HPDE6-E6E7 (cell line): ENCODE data around the gene GFY.

ENCODE experiments used
- DNase-seq: peaks from one replicate; pipeline ENCODE4 v3.0.0; 2011; ENCODE audit warnings: missing footprints; ENCODE audit errors: extremely low spot score

Gene GFY

DNA sequence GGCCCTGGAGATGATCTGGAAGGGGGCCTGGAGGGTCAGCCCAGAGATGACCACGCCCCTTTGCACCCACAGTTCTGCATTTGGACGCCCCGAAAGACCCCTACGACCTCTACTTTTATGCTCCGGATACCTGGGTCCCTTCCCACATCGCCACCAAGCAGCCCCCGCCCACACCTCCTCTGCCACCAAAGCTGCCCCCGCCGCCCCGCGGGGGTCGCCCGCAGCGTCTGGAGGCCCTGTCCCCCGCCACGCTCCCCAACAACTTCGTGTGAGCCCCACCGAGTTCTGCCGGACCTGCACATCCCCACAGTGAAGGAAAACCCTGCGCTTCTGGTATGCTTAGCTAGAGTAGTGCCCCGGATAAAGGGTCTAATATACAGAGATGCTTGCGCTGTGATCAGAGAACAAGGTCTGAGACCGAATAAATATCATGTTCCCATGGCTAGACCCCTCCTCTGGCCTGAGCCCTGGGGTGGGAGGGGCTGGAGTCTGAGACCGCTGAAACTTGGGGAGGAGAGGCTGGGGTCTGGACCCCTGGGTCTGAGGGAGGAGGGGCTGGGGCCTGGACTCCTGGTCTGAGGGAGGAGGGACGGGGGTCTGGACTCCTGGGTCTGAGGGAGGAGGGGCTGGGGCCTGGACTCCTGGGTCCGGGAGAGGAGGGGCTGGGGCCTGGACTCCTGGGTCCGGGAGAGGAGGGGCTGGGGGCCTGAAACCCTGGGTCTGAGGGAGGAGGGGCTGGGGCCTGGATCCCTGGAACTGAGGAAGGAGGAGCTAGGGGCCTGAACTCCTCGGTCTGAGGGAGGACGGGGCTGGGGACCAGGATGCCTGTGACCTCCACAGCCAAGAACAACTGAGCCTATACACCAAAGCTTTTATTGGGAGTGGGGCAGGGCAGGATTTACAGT, 3.6 kb downstream of the GFY start:
- no peak for DNase-seq

DNA sequence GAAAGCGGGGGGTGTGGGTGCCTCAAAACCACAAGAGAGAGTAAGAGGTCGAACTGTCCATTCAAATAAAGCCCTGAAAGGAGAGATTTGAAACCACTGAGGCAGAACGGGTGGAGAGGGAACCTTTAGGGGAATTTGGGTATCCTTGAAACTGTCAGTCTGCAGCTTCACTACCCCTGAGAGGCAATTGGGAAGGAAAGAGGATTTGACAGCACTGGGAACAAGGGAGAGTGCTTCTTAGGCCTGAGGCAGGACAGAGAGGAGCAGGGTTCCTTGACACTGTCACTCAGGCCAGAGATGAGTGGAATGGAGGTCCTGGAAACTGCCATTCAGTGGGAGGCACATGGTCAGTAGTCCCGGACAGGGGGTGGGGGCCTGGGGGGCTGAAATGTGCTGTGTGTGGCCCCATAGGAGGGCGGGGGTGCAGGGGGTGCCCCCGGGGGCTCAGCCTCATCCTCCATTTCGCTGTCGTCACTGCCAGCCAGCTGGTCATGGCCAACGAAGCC, 5.0 kb downstream of the GFY start:
- no peak for DNase-seq

DNA sequence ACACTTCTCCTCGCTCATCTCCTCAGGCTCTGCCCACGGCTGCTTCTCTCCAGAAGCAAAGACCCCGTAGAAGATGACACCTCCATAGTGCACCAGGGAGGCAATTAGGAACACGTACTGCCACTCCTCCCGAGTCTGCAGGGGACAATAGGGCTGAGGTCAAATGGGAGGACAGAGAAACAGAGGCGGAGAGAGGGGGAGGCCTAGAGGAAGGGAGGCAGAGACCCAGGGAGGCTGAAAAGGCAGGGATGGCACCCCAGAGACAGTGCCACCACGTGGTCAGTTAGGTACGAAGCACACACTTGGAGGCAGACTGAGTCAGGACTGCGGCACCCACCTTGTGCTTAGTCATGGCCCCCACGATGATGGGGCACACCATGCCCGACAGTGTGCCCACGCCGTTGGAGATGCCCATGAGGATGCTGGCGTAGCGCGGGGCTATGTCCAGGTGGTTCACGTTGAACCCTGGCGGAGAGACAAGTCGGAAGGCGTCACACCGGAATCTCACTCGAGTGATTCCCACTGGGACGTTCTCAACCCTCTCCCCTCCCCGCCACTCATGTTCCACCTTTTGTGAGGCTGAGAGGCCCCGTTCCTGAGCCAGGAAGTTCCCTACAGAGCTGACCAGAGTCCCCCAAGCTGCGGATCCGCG, 5.6 kb downstream of the GFY start:
- DNase-seq = no peak

DNA sequence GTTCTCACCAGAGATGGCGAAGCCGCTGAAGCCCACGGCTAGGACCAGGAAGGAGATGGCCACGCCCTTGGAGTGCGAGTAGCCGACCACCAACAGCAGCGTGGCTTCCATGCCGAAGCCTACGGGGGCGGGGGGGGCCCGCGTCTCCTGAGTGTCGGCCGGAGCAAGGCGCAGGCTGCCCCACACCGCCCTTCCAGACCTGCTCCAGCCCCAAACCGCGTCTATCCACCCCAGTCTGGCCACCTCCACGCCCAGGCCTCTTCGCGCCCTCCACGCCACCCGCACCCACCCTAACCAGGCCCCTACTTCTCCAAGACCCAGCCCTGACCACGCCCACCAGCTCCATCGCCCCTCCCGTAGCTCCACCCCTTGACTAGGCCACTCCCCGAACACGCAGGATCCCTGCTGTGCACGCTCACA, 6.2 kb downstream of the GFY start:
- no peak for DNase-seq

DNA sequence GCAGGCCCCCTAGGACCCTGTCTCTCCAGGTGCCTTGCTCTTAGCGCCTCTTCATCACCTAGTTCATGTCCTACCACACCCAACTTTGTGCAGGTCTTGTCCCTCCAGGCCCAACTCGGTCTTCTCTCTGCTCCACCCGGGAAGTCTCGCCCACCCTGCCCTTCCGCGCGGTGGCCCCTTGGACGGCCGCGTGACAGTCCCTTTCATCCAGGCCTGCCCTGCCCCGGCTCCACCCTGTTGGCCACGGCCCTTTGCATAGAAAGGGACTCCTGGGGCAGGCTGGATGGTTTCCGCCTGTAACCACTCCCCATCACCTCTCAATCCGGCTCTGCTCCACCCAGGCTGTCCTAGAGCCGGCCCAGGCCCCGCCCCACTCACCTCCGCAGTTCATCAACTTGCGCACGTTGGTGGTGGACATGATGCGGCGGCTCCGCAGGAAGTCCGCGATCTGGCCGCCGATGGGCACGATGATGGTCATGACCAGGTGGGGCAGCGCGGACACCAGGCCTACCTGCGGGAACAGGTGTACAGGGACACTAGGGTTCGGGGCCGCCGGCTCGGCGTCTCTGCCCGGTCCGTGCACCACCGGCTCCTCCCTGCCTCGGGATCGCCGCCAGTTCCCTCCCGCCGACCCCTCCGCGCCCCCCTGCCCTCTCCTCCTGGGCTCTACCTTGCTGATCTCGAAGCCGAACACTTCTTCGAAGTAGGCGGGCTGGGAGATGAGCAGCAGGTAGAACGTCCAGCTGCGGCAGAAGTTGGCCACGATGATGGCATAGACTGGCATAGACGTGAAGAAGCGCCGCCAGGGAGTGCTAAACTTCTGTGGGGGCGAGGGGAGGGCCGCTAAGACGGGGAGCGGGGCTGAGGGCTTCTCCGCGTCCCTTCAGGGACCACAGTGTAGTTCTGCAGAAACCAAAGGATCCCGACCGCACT, 7.2 kb downstream of the GFY start:
- DNase-seq = no peak

DNA sequence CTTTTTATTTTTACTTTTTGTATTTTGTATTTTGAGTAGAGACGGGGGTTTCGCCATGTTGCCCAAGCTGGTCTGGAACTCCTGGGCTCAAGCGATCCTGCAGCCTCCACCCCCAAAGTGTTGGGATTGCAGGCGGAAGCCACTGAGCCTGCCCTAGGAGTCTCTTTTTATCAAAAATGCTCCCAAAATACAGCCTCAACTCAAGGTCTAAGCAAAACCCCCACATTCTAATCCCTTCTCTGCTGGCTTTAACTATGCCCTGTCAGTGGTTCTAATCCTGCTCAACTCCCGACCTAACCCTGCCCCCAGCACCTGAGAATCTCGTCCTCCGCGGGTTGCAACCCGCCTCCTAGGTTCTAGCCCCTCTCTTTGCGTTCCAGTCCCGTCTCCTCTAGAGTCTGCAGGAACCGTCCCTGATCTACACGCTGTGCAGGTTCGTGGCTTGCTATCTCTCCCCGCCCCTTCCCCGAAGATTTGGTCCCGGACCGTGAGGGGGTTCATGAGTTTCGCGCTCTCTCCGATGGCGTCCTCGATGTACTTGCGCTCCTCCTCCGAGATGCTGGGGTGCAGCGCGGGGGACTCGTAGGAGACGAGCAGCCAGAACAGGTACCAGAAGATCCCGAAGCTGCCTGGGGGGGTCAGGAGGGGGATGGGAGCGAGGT, 8.2 kb downstream of the GFY start:
- DNase-seq = no peak

DNA sequence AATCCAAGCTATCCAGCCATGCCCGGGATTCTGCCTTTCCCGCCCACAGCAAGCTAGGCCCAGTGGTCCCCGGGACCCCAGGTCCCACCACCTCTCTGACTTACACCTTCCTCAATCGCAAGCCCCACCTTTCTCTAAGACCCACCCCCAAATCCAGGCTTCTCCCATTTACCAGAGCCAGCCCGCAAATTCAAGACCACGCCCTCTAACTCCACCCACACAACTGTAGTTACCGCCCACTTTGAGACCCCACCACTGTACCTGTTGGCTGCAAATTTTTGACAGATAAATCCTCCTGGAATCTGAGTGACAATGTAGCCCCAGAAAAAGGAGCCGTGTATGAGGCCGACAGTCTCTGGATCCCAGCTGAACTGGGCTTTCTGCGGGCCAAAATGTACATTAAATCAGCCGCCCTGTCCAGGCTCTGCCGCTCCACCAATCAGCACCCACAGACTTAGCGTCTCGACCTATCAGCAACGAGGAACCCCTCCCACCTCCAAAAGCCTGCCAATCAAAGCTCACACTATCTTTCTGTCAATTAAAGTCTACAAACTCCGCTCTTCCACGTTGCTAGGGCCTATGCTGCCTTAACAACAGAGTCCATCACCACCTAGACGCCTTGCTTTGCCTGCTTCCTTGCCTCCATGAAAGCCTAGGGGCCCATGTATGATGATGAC, 9.9 kb downstream of the GFY start:
- DNase-seq = no peak

DNA sequence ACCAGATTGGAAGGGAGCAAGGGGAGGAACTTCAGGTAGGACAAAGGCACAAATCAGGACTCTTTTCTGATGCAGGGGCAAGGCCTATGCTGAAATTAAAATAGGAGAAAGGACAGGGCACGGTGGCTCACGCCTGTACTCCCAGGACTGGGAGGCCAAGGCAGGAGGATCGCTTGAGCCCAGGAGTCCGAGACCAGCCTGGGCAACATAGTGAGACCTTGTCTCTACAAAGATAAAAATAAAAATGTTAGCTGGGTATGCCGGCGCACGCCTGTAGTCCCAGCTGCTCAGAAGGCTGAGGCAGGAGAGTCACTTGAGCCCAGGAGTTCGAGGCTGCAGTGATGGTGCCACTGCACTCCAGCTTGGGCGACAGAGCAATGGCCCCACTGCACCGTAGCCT, 10.5 kb downstream of the GFY start:
- DNase-seq = no peak

DNA sequence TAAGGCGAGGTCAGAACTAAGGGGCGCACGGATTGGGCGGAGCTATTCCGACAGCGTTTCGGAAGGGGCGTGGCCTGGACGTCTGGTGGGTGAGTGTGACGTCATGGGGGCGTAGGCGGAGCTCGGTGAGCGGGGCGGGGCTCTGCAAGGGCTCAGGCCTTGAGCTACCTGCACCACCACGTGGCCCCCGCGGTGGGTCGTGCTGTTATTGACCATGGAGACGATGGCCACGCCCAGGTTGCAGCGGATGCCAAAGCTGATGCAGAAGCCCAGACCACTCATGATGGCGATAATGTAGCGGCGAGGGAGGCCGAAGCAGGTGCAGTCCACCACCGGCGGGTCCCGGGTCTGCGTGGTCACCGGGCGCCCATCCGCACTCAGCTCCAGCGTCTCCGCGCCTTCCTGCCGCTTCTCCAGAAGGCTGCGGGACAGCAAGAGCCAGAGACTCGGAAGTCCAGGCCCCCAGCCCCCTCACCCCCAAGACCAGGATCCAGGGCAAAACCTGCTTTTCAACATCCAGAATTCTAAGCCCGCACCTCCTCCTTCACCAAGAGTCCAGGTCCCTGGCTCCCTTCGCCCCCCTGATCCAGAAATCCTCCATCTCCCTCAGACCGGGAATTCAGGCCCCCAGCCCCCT, 11.3 kb downstream of the GFY start:
- no peak for DNase-seq

DNA sequence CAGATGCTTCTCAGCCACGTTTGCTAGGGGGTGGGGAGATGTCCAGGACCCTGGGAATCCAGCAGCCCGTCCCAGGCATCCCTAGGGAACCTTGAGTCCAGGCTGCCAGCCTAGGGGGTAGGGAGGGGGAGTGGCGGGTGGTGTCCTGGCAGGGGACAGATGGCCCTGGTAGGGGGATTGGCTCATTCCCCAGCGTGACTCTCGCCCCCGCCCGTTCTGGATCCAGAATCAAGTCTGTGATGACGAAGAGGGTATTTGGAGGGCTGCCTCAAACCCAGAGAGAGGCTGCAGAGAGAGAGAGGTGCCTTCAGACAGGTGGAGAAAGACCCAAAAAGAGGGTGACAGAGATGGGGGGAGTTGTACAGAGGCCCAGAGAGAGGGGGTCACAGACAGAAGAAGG, 12.0 kb downstream of the GFY start:
- DNase-seq = no peak

DNA sequence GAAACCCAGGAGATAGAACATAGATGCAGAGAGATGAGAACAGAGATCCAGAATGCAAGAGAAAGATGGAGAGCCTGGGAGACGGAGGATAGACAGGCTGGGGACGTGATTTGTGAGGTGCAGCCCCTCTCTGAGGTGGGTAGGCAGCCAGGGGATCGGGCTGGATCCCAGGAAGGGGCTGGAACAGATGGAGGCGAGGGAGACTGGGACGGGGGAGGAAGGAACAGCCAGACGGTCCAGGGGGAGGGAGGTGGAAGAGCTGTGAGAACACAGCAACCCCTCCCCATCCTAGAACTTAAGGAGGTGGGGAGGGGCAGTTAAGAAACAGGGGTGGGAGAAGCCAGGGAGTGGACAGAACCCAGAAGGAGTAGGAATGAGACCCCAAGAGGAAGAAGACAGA, 13.1 kb downstream of the GFY start:
- DNase-seq = no peak

DNA sequence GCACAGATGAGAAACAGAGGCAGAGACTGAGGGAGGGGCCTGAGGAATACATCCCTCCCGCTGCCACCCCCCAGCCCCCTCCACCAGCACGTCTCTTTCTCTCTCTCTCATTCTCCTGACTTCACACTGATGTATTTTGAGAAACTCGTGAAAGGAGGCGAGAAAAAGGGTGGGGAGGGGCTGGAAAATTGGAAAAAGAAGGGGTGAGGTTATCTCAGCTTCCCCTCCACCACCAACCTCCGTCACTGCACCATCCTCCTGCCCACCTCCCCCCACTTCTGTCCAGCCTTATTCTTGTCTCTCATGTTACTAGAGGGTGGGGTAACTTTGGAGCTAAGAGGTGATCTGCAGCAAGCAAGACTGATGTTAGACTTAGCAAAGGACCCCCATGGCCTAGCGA, 14.6 kb downstream of the GFY start:
- no peak for DNase-seq

DNA sequence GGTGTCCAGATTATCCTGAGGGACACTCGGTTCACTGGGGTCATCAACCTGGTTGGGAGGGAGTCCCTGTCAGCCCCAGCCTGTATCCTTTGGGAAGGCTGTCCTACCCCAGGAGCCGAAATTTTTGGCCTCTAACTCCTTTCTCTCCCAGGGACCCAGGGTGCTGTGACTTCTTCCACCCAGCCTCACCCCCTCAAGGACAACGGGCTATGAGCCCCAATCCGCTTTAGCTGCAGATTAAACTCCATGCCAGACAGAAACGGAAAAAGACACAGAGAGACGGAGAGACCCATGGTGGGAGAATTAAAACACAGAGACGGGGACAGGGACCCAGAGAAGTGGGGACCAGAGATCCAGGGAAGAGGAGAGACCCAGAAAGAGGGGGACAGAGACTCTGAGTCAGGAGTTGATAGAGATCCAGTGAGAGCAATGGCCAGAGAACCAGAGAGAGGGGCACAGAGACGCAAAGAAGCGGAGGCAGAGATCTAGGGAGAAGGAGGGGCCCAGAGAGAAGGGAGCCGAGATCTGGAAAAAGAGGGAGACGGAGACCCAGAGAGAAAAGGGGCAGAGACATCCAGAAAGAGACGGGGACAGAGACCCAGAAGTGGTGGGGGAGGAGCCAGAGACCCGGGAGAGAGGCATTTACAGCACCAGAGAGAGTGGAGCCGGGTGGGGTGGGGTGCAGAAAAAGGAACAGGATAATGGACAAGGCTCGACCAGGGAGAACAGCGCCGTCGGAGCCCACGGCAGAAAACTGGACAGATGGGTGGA, 15.4 kb downstream of the GFY start:
- no peak for DNase-seq

DNA sequence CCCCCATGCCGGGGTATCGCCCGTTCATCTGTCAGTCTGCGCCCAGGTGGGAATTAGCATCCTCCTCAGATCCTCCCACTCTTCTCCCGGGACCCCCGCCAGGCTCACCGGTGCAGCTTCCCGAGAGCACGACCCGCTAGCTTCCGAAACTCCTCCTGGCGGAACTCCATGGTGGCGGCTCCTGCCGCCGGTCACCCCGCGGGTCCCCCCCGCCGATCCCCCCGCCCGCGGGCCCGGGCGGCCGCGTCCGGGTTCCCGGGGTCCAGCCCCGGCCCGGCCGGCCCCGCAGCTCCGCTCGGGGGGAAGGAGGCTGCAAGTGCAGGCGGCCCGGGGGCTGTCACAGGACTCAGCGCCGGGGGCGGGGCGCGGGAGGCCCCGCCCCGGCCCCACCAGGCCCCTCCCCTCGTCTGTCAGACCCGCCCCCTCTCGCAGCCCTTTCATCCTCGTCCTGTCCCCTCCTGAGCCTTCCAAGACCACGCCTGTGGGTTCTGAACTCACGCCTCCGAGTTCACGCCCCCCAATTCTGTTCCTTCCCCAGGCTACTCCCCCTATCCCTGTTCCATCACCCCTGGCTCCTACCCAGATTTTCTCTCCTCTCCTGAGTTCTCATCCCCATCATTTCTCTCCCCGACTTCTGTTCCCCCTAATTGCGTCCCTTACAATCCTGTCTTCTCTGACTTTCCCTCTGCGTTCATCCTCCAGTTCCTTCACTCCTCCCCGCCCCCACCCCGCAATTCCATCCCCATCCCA, 16.2 kb downstream of the GFY start, which contains the start of gene SLC17A7:
Gene SLC17A7, minus strand, starts transcription at position 318 of the 750 bp plus-strand sequence. Its CDS starts 148 bp downstream, at position 170.
- no peak for DNase-seq

DNA sequence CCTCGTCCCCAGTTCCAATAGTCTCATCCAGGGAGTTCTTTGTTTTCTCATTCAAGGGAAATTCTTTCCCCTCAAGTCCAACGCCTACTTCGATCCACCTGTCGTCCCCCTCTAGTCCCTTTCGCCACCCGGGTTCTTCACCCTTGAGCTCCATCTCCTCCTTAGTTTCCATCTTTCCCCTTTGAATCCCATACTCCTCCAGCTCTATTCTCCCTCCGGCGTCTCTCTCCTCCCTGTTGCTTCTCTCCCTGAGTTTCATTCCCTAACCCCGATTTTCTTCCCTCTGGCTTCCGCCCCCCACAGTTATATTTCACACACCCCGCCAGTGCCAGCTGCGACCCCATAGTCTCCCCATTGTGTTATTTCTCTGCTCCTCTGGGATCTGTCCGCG, 16.8 kb downstream of the GFY start:
- DNase-seq = no peak

DNA sequence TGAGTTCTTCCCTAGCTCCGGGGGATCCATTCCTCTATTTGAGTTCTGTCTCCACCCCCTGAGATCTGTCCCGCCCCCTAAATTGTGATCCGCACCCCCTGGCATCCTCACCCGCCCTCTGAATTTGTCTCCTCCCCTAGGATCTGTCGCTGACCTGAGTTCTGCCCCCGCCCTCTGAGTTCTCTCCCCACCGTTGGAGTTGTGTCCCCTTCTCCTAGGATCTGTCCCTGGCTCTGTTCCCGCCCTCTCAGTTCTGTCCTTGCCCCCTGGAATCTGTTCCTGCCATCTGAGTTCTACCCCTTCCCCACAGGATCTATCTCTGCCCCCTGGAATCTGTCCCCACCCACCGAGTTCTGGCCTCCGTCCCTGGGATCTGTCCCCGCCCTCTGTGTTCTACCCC, 17.2 kb downstream of the GFY start:
- DNase-seq = no peak

DNA sequence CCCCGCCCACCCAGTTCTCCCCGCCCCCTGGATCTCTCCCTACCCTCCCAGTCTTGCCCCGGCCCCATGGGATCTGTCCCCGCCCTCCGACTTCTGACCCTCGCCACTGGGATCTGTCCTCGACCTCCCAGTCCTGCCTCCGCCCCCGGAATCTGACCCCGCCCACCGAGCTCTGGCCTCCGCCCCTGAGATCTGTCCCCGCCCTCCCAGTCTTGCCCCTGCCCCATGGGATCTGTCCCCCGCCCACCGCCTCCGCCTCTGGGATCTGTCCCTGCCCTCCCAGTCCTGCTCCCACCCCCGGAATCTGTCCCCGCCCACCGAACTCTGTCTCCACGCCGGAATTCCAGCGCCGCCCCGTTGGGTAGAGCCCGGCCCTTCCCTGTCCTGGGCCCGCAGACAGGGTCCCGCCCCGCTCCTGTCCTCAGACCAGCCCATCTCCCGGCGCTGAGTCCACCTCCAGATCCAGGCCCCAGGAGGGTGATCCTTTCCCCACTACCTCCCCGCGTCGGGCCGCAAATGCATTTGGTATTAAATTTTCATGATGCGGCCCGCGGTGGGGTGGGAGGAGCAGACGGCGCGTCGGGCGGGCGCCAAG, 17.7 kb downstream of the GFY start:
- DNase-seq = peak; percentile 78

DNA sequence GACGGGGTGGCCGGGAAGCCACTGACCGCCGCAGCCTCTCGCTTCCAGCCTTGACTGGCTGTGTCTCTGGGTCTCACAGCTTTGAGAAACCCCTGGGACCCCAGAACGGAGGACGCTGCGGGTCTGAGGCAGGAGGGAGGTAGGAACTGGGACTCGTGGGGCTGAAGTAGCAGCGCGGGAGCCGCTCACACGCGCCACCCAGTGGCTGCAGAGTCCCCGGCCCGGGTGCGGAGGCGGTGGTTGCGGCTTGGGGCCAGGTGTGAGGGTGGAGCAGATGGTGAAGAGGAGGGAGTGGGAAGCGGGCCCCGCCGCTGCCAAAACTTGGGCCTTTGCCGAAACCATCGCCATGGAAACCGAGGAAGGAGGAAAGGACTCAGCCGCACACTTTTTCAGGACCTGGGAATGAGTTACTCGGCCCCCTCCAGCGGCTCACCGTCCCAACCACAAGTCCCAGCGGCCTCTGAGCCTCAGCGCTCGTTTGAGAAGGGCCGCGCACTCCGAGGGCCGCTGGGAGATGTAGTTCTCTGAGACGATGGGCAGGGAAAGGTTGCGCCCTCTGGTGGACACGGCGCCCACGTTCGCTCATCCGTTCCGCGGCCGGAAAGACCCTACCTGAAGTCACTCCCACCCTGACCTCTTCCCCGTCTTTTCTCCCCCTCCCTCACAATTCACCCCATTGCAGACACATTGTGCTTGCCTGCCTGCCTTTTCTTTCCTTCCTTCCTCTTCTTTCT, 18.3 kb downstream of the GFY start:
- DNase-seq = peak; percentile 90
